COLO668 (cell line): ENCODE data around the gene MAPRE3.
"Not testable (repeated sequence)": the region's sequence is repeated elsewhere in the genome, so short reads cannot be mapped to it uniquely, and the experiment has no call there.

Experiments
- DNase-seq: peaks from one replicate; lab custom pipeline; 2025; ENCODE audit not compliant: unreplicated experiment; lab: John Stamatoyannopoulos, UW

MAPRE3 gene

GRCh38 chr2:27067385-27067784 lies 96.9 kb downstream of the MAPRE3 start:
- no peak for DNase-seq

GRCh38 chr2:27069436-27069835 lies 99.0 kb downstream of the MAPRE3 start:
- no peak for DNase-seq

- DNase-seq, result no peak
Measured at GRCh38 chr2:27069961-27070618, 99.7 kb downstream of the MAPRE3 start.

GRCh38 chr2:27070653-27071276 lies 100.3 kb downstream of the MAPRE3 start:
- DNase-seq, result no peak

- peak; percentile 96 for DNase-seq
Measured at GRCh38 chr2:27071277-27071989, 101.0 kb downstream of the MAPRE3 start, which contains the start of gene OST4. OST4 (minus strand) TSS chr2:27071654.

GRCh38 chr2:27071990-27072830 lies 101.8 kb downstream of the MAPRE3 start:
- no peak for DNase-seq

- DNase-seq, result no peak
Measured at GRCh38 chr2:27072920-27073319, 102.5 kb downstream of the MAPRE3 start.

GRCh38 chr2:27073782-27074181 lies 103.3 kb downstream of the MAPRE3 start:
- DNase-seq, result no peak

- peak; percentile 66 for DNase-seq
Measured at GRCh38 chr2:27074738-27075565, 104.5 kb downstream of the MAPRE3 start.

GRCh38 chr2:27075566-27075871 lies 105.1 kb downstream of the MAPRE3 start:
- not testable (repeated sequence) for DNase-seq

- DNase-seq, result no peak
Measured at GRCh38 chr2:27076323-27076722, 105.9 kb downstream of the MAPRE3 start.
